Measurements from ENCODE around the gene DSCAM. TPM values are rescaled to one million over a fixed set of nuclear protein-coding genes. Genes with fewer than 3 reads are reported as not detected.

Gene DSCAM
- total and polyA plus RNA-seq, 2 experiments from 2014 or later, result 0.07 TPM; not detected in 1

GRCh38 chr21:40714536-40714935, 132.4 kb downstream of the DSCAM start:
- H3K79me2 ChIP-seq (replicated peaks; ENCODE audit: insufficient read depth), result no peaks in the 10 kb centered on the region
- Mint-ChIP-seq H3K4me3 (no peak overlapping the region), H3K9me3 (peaks cover 91% of the 10 kb centered on the region), H3K36me3 (ENCODE audit: low read depth) (peaks cover 17% of the 10 kb centered on the region), H3K27ac (no peak overlapping the region), H3K4me1 (no peaks in the 10 kb centered on the region), H3K27me3 (ENCODE audit: insufficient read depth, low read depth, poor library complexity) (no peaks in the 10 kb centered on the region)
- H3K4me2 ChIP-seq, result no peak overlapping the region
- H3K36me3 ChIP-seq (ENCODE audit: insufficient read depth), result peaks cover 6% of the 10 kb centered on the region; the same call in 1 of the 2 replicates
- ATAC-seq (no peak), DNase-seq (ENCODE audit: low spot score) (no peak)
- no peaks in the 10 kb centered on the region for H3K9me2 ChIP-seq (ENCODE audit: insufficient read depth)
- TF ChIP-seq ETS1 (IDR thresholded peaks at IDR 0.05) (no peak), ZNF114 (CRISPR knock-in tag; IDR thresholded peaks at IDR 0.05) (no peak), REST (IDR thresholded peaks at IDR 0.05; ENCODE audit: unreplicated experiment) (no peak), POLR2AphosphoS5 (IDR thresholded peaks at IDR 0.05; ENCODE audit: low read depth) (no peak), EZH2phosphoT487 (IDR thresholded peaks at IDR 0.05; ENCODE audit: unreplicated experiment) (no peak), CTCF (conservative IDR thresholded peaks at IDR 0.05; ENCODE audit: low read depth in 2 of 2) (no peak), ZNF462 (CRISPR knock-in tag; IDR thresholded peaks at IDR 0.05) (no peak), CREB1 (CRISPR knock-in tag; IDR thresholded peaks at IDR 0.05; ENCODE audit: low read depth) (no peak), EZH2 (IDR thresholded peaks at IDR 0.05; ENCODE audit: low read depth, unreplicated experiment) (no peak), JUNB (IDR thresholded peaks at IDR 0.05; ENCODE audit: unreplicated experiment) (no peak), STAT1 (IDR thresholded peaks at IDR 0.05; ENCODE audit: unreplicated experiment) (no peak), NANOG (IDR thresholded peaks at IDR 0.05; ENCODE audit: borderline replicate concordance) (no peak), ZNF331 (CRISPR knock-in tag; IDR thresholded peaks at IDR 0.05; ENCODE audit: low read depth) (no peak)
- H4K20me1 ChIP-seq (replicated peaks; ENCODE audit: insufficient read depth), result no peaks in the 10 kb centered on the region
- no peaks in the 10 kb centered on the region for H3K27me3 ChIP-seq (ENCODE audit: insufficient read depth)
- no peaks in the 10 kb centered on the region for H3K4me1 ChIP-seq (ENCODE audit: insufficient read depth)
- H3F3A ChIP-seq (replicated peaks; ENCODE audit: low read depth), result no peaks in the 10 kb centered on the region
- H3K4me3 ChIP-seq, result no peak overlapping the region
- H2AFZ ChIP-seq, result no peak overlapping the region
- H3K27ac ChIP-seq (ENCODE audit: low read depth), result no peak overlapping the region

All from GM23338 (cell line).